HEK293 (cell line): Measurements from ENCODE around the gene MYRIP.
A peak's percentile ranks its signal among the peaks of the same experiment; 100 is the strongest.

Experiments used
- CTCF ChIA-PET: fragments of 350-600 bp; formaldehyde crosslinking; extraction: SDS; loops from one replicate; lab custom pipeline; 2021; ENCODE audit warnings: antibody characterized with exemption; lab: Yijun Ruan, JAX
- POLR2A ChIA-PET: fragments of 300-600 bp; formaldehyde crosslinking; extraction: SDS; loops from one replicate; lab custom pipeline; 2020; ENCODE audit warnings: antibody characterized with exemption, inconsistent platforms; lab: Yijun Ruan, JAX
- H3K27ac ChIP-seq: fragments of 200-500 bp; sonication (Bioruptor generic); 2 replicates; pipeline ENCODE4 v1.5.1; 2014; ENCODE audit warnings: low read depth, low read length, control low read depth, inconsistent platforms; ENCODE audit errors: extremely low read depth
- H3K36me3 ChIP-seq, 2 experiments: fragments of 200-500 bp in 1 of 2; sonication (Bioruptor generic) in 1 of 2; 1 replicate in 1 of 2; 2 replicates in 1 of 2; pipeline ENCODE4 v1.5.1; 2014 to 2017; ENCODE audit warnings: inconsistent platforms in 2 of 2, low read length in 2 of 2; ENCODE audit not compliant: control insufficient read depth in 2 of 2, insufficient read depth in 1 of 2
- H3K4me1 ChIP-seq: fragments of 200-500 bp; sonication (Bioruptor generic); 2 replicates; pipeline ENCODE4 v1.5.1; 2014; ENCODE audit warnings: mild to moderate bottlenecking, low read length, inconsistent platforms; ENCODE audit not compliant: control insufficient read depth, insufficient read depth
- H3K4me3 ChIP-seq: 2 replicates; pipeline ENCODE4 v1.5.1; 2011; ENCODE audit warnings: low read depth, mild to moderate bottlenecking, control low read depth, low read length, moderate library complexity
- H3K9me3 ChIP-seq: fragments of 200-500 bp; sonication (Bioruptor generic); 2 replicates; pipeline ENCODE4 v1.5.1; 2014; ENCODE audit warnings: low read depth, low read length, inconsistent platforms; ENCODE audit not compliant: control insufficient read depth, insufficient read depth
- WT1 ChIP-seq: fragments of 450-650 bp; formaldehyde crosslinking; IDR thresholded peaks from 2 replicates; pipeline ENCODE4 v1.5.1; 2016; ENCODE audit warnings: missing biosample characterization, missing genetic modification characterization
- YY2 ChIP-seq: fragments of 450-650 bp; formaldehyde crosslinking; IDR thresholded peaks from 2 replicates; pipeline ENCODE4 v1.5.1; 2016; ENCODE audit warnings: missing biosample characterization, missing genetic modification characterization
- ZBTB10 ChIP-seq: fragments of 450-650 bp; formaldehyde crosslinking; IDR thresholded peaks from 2 replicates; pipeline ENCODE4 v1.5.1; 2016; ENCODE audit warnings: missing biosample characterization, missing genetic modification characterization
- ZBTB17 ChIP-seq: fragments of 450-650 bp; formaldehyde crosslinking; IDR thresholded peaks from 2 replicates; pipeline ENCODE4 v1.5.1; 2016; ENCODE audit warnings: missing biosample characterization, missing genetic modification characterization
- ZBTB21 ChIP-seq: fragments of 450-650 bp; formaldehyde crosslinking; IDR thresholded peaks from 2 replicates; pipeline ENCODE4 v1.5.1; 2017; ENCODE audit warnings: missing biosample characterization, missing genetic modification characterization
- ZNF148 ChIP-seq: fragments of 450-650 bp; formaldehyde crosslinking; IDR thresholded peaks from 2 replicates; pipeline ENCODE4 v1.5.0; 2017; ENCODE audit warnings: missing biosample characterization, missing genetic modification characterization, borderline replicate concordance
- ZNF211 ChIP-seq: fragments of 450-650 bp; formaldehyde crosslinking; IDR thresholded peaks from 2 replicates; pipeline ENCODE4 v1.5.1; 2016; ENCODE audit warnings: low read depth, missing biosample characterization, missing genetic modification characterization
- ZNF214 ChIP-seq: fragments of 450-650 bp; formaldehyde crosslinking; IDR thresholded peaks from 2 replicates; pipeline ENCODE4 v1.5.1; 2017; ENCODE audit warnings: missing biosample characterization, mild to moderate bottlenecking, missing genetic modification characterization, borderline replicate concordance
- ZNF341 ChIP-seq: fragments of 450-650 bp; formaldehyde crosslinking; IDR thresholded peaks from 2 replicates; pipeline ENCODE4; 2016; ENCODE audit warnings: low read depth, missing biosample characterization, missing genetic modification characterization
- ZNF391 ChIP-seq: fragments of 450-650 bp; formaldehyde crosslinking; IDR thresholded peaks from 2 replicates; pipeline ENCODE4 v1.5.1; 2016; ENCODE audit warnings: low read depth, missing biosample characterization, missing genetic modification characterization, borderline replicate concordance
- ZNF501 ChIP-seq: fragments of 450-650 bp; formaldehyde crosslinking; IDR thresholded peaks from 2 replicates; pipeline ENCODE4 v1.5.1; 2016; ENCODE audit warnings: missing biosample characterization, missing genetic modification characterization
- ZNF560 ChIP-seq: fragments of 450-650 bp; formaldehyde crosslinking; IDR thresholded peaks from 2 replicates; pipeline ENCODE4 v1.5.1; 2017; ENCODE audit warnings: missing biosample characterization, missing genetic modification characterization, borderline replicate concordance
- ZNF585B ChIP-seq: fragments of 450-650 bp; formaldehyde crosslinking; IDR thresholded peaks from 2 replicates; pipeline ENCODE4 v1.5.1; 2016; ENCODE audit warnings: missing biosample characterization, missing genetic modification characterization
- ZNF76 ChIP-seq: fragments of 450-650 bp; formaldehyde crosslinking; IDR thresholded peaks from 2 replicates; pipeline ENCODE4; 2016; ENCODE audit warnings: low read depth, missing biosample characterization, missing genetic modification characterization, borderline replicate concordance
- ZXDB ChIP-seq: fragments of 450-650 bp; formaldehyde crosslinking; IDR thresholded peaks from 2 replicates; pipeline ENCODE4 v1.5.1; 2016; ENCODE audit warnings: missing biosample characterization, missing genetic modification characterization
- TF ChIP-seq, protein P1 (sequence below): IDR thresholded peaks from 2 replicates; pipeline ENCODE4 v1.6.1; 2011; ENCODE audit warnings: mild to moderate bottlenecking, low read depth, low read length, borderline replicate concordance

MYRIP gene

GRCh38 chr3:40291471-40291870 is 482.1 kb downstream of the MYRIP start:
- Histone ChIP-seq H3K36me3 (no peaks in the 10 kb centered on the region), H3K27ac (no peak overlapping the region), H3K4me3 (no peak overlapping the region), H3K4me1 (no peaks in the 10 kb centered on the region), H3K9me3 (no peaks in the 10 kb centered on the region)
- ChIA-PET POLR2A (no interaction called here), CTCF (no interaction called here)
- no peak for TF ChIP-seq WT1 (tag by site-specific recombination)
- no peak for TF ChIP-seq ZNF211 (tag by site-specific recombination)
- TF ChIP-seq YY2 (tag by site-specific recombination): no peak
- TF ChIP-seq, protein P1, sequence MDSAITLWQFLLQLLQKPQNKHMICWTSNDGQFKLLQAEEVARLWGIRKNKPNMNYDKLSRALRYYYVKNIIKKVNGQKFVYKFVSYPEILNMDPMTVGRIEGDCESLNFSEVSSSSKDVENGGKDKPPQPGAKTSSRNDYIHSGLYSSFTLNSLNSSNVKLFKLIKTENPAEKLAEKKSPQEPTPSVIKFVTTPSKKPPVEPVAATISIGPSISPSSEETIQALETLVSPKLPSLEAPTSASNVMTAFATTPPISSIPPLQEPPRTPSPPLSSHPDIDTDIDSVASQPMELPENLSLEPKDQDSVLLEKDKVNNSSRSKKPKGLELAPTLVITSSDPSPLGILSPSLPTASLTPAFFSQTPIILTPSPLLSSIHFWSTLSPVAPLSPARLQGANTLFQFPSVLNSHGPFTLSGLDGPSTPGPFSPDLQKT: no peak
- TF ChIP-seq ZNF391 (tag by site-specific recombination): no peak
- TF ChIP-seq ZBTB10 (tag by site-specific recombination): no peak
- no peak for TF ChIP-seq ZNF148 (tag by site-specific recombination)
- no peak for TF ChIP-seq ZBTB17 (tag by site-specific recombination)
- TF ChIP-seq ZNF341: no peak

DNA sequence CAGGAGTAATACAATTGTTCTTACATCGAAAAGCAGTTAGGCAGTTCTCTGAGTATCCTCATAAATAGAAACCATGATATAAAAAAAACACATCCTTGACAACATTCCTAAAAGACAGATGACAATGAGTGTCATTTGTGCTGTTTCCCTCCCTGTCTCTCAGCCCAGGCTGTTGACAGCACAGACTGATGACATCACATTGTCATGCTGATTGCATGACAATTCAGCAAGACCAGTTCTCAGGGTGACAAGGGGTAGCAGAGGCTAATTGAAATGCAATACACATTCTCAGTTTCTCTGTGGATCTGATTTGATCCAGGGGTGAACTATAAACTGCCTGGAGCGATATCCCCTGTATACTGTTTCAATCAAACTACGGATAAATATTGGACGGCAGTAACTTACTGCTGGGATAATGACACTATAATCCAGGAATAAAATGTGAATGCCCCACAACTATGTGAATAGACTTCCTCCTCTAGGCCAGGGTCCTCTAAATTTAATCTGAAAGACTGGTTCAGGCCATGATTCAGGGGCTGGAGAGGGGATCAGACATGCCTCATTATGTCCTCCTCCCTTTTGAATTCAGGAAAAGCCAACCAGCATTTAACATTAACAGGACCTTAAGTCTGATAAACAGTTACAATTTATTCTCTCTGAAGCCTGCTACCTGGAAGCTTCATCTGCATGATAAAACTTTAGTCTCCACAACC is 483.4 kb downstream of the MYRIP start:
- no peaks in the 10 kb centered on the region for H3K9me3 ChIP-seq
- CTCF ChIA-PET: interaction anchor here (1.4 to 1.5 kb wide), 3 partner anchors 16 to 101 kb away, joined by 4 to 5 read pairs (median 4); no protein-coding TSS in a partner anchor
- POLR2A ChIA-PET: no interaction called here
- no peak overlapping the region for H3K4me3 ChIP-seq
- no peak overlapping the region for H3K27ac ChIP-seq
- TF ChIP-seq ZNF76 (tag by site-specific recombination) (no peak), ZNF391 (tag by site-specific recombination) (no peak), ZNF585B (tag by site-specific recombination) (no peak), ZNF214 (tag by site-specific recombination) (no peak), ZNF501 (tag by site-specific recombination) (no peak), ZNF148 (tag by site-specific recombination) (no peak), ZNF560 (tag by site-specific recombination) (no peak), ZXDB (tag by site-specific recombination) (no peak), ZBTB21 (0 out of 2 replicates have a peak, but pooled peaks have one; percentile 21)
- no peaks in the 10 kb centered on the region for H3K4me1 ChIP-seq
- H3K36me3 ChIP-seq: no peaks in the 10 kb centered on the region
